ENCODE results near the gene ARL10.
"Not testable (repeated sequence)": the region's sequence is repeated elsewhere in the genome, so short reads cannot be mapped to it uniquely, and the experiment has no call there.

The ARL10 gene

GRCh38 chr5:176405656-176406435 lies 40.6 kb downstream of the ARL10 start:
- no peak overlapping the region for H3K4me3 ChIP-seq (ENCODE audit: low read depth, low read length)
- DNase-seq (ENCODE audit: low read depth), result no peak
- no peak for TF ChIP-seq CTCF (IDR thresholded peaks at IDR 0.05; ENCODE audit: insufficient read depth, low read depth, low read length, missing control alignments)

- DNase-seq (ENCODE audit: low read depth), result no peak
- no peak for TF ChIP-seq CTCF (IDR thresholded peaks at IDR 0.05; ENCODE audit: insufficient read depth, low read depth, low read length, missing control alignments)
- no peak overlapping the region for H3K4me3 ChIP-seq (ENCODE audit: low read depth, low read length)
Observed at GRCh38 chr5:176406436-176407052, 41.3 kb downstream of the ARL10 start.

- no peak overlapping the region for H3K4me3 ChIP-seq (ENCODE audit: low read depth, low read length)
- no peak for DNase-seq (ENCODE audit: low read depth)
- TF ChIP-seq CTCF (IDR thresholded peaks at IDR 0.05; ENCODE audit: insufficient read depth, low read depth, low read length, missing control alignments), result no peak
Observed at GRCh38 chr5:176407456-176408251, 42.4 kb downstream of the ARL10 start.

- not testable (repeated sequence) for H3K4me3 ChIP-seq (ENCODE audit: low read depth, low read length); DNase-seq (ENCODE audit: low read depth)
Observed at GRCh38 chr5:176408252-176408573, 42.9 kb downstream of the ARL10 start.

- no peak for DNase-seq (ENCODE audit: low read depth)
- no peak for TF ChIP-seq CTCF (IDR thresholded peaks at IDR 0.05; ENCODE audit: insufficient read depth, low read depth, low read length, missing control alignments)
Observed at GRCh38 chr5:176408590-176408989, 43.3 kb downstream of the ARL10 start.

GRCh38 chr5:176409765-176410164 lies 44.5 kb downstream of the ARL10 start:
- DNase-seq (ENCODE audit: low read depth), result no peak
- TF ChIP-seq CTCF (IDR thresholded peaks at IDR 0.05; ENCODE audit: insufficient read depth, low read depth, low read length, missing control alignments), result no peak
- no peak overlapping the region for H3K4me3 ChIP-seq (ENCODE audit: low read depth, low read length)

More at GRCh38 chr5:176408590-176408989, 43.3 kb downstream of the ARL10 start:
- no peak overlapping the region for H3K4me3 ChIP-seq (ENCODE audit: low read depth, low read length)

GRCh38 chr5:176410486-176411180 lies 45.3 kb downstream of the ARL10 start:
- no peak for DNase-seq (ENCODE audit: low read depth)
- TF ChIP-seq CTCF (IDR thresholded peaks at IDR 0.05; ENCODE audit: insufficient read depth, low read depth, low read length, missing control alignments), result no peak
- H3K4me3 ChIP-seq (ENCODE audit: low read depth, low read length), result no peak overlapping the region

Data from GM12865 (cell line).